ENCODE results near the gene GPC3. TPM values are rescaled to one million over a fixed set of nuclear protein-coding genes. Genes with fewer than 3 reads are reported as not detected.

The GPC3 gene
- total RNA-seq, 3 donors from 2014 or later = 0.46 to 0.82 (median 0.54) TPM

- H3K36me3 Mint-ChIP-seq (ENCODE audit: insufficient read depth) = no peaks in the 10 kb centered on the region
- no peak overlapping the region for H3K4me3 Mint-ChIP-seq
- no peaks in the 10 kb centered on the region for H3K4me1 Mint-ChIP-seq (ENCODE audit: low read depth)
- no peak for DNase-seq
- no peak for ATAC-seq
- H3K27me3 Mint-ChIP-seq (ENCODE audit: low read depth) = peaks cover 2% of the 10 kb centered on the region
- peaks cover 14% of the 10 kb centered on the region for H3K9me3 Mint-ChIP-seq
These were observed 375.3 kb downstream of the GPC3 start for GRCh38 chrX:133610056-133610455.

GRCh38 chrX:133609166-133609565, 376.2 kb downstream of the GPC3 start:
- no peaks in the 10 kb centered on the region for H3K36me3 Mint-ChIP-seq (ENCODE audit: insufficient read depth)
- H3K4me3 Mint-ChIP-seq = no peak overlapping the region
- H3K27me3 Mint-ChIP-seq (ENCODE audit: low read depth) = peaks cover 2% of the 10 kb centered on the region
- H3K9me3 Mint-ChIP-seq = peaks cover 6% of the 10 kb centered on the region
- ATAC-seq = no peak
- no peak for DNase-seq
- H3K4me1 Mint-ChIP-seq (ENCODE audit: low read depth) = no peaks in the 10 kb centered on the region

GRCh38 chrX:133608406-133608805, 377.0 kb downstream of the GPC3 start:
- H3K4me3 Mint-ChIP-seq = no peak overlapping the region
- no peak for ATAC-seq
- H3K9me3 Mint-ChIP-seq = no peaks in the 10 kb centered on the region
- no peaks in the 10 kb centered on the region for H3K36me3 Mint-ChIP-seq (ENCODE audit: insufficient read depth)
- H3K27me3 Mint-ChIP-seq (ENCODE audit: low read depth) = peaks cover 2% of the 10 kb centered on the region
- H3K4me1 Mint-ChIP-seq (ENCODE audit: low read depth) = no peaks in the 10 kb centered on the region
- no peak for DNase-seq

GRCh38 chrX:133607419-133608348, 377.7 kb downstream of the GPC3 start:
- Mint-ChIP-seq H3K27me3 (ENCODE audit: low read depth) (peaks cover 2% of the 10 kb centered on the region), H3K4me3 (no peak overlapping the region), H3K4me1 (ENCODE audit: low read depth) (no peaks in the 10 kb centered on the region), H3K36me3 (ENCODE audit: insufficient read depth) (no peaks in the 10 kb centered on the region), H3K9me3 (no peaks in the 10 kb centered on the region)
- DNase-seq (no peak), ATAC-seq (no peak)

- no peaks in the 10 kb centered on the region for H3K9me3 Mint-ChIP-seq
- no peaks in the 10 kb centered on the region for H3K4me1 Mint-ChIP-seq (ENCODE audit: low read depth)
- H3K27me3 Mint-ChIP-seq (ENCODE audit: low read depth) = peaks cover 2% of the 10 kb centered on the region
- DNase-seq (no peak), ATAC-seq (no peak)
- no peaks in the 10 kb centered on the region for H3K36me3 Mint-ChIP-seq (ENCODE audit: insufficient read depth)
- no peak overlapping the region for H3K4me3 Mint-ChIP-seq
These were observed 378.4 kb downstream of the GPC3 start for GRCh38 chrX:133606990-133607389.

- ATAC-seq = no peak
These were observed 380.6 kb downstream of the GPC3 start for GRCh38 chrX:133604801-133605200.

GRCh38 chrX:133602881-133603280, 382.5 kb downstream of the GPC3 start:
- Mint-ChIP-seq H3K27me3 (ENCODE audit: low read depth) (no peaks in the 10 kb centered on the region), H3K9me3 (no peaks in the 10 kb centered on the region), H3K4me1 (ENCODE audit: low read depth) (no peaks in the 10 kb centered on the region), H3K4me3 (no peak overlapping the region), H3K36me3 (ENCODE audit: insufficient read depth) (no peaks in the 10 kb centered on the region)
- no peak for DNase-seq
- no peak for ATAC-seq

More at GRCh38 chrX:133604801-133605200, 380.6 kb downstream of the GPC3 start:
- Mint-ChIP-seq H3K4me3 (no peak overlapping the region), H3K27me3 (ENCODE audit: low read depth) (no peaks in the 10 kb centered on the region), H3K36me3 (ENCODE audit: insufficient read depth) (no peaks in the 10 kb centered on the region), H3K4me1 (ENCODE audit: low read depth) (no peaks in the 10 kb centered on the region), H3K9me3 (no peaks in the 10 kb centered on the region)
- DNase-seq = no peak

GRCh38 chrX:133601116-133601515, 384.3 kb downstream of the GPC3 start:
- H3K36me3 Mint-ChIP-seq (ENCODE audit: insufficient read depth) = no peaks in the 10 kb centered on the region
- H3K9me3 Mint-ChIP-seq = no peaks in the 10 kb centered on the region
- ATAC-seq (no peak), DNase-seq (no peak)
- no peaks in the 10 kb centered on the region for H3K4me1 Mint-ChIP-seq (ENCODE audit: low read depth)
- H3K27me3 Mint-ChIP-seq (ENCODE audit: low read depth) = no peaks in the 10 kb centered on the region
- H3K4me3 Mint-ChIP-seq = no peak overlapping the region

GRCh38 chrX:133600536-133600935, 384.9 kb downstream of the GPC3 start:
- no peaks in the 10 kb centered on the region for H3K9me3 Mint-ChIP-seq

GRCh38 chrX:133598601-133599335, 386.6 kb downstream of the GPC3 start:
- ATAC-seq (no peak), DNase-seq (no peak)
- Mint-ChIP-seq H3K36me3 (ENCODE audit: insufficient read depth) (no peaks in the 10 kb centered on the region), H3K9me3 (no peaks in the 10 kb centered on the region), H3K4me1 (ENCODE audit: low read depth) (no peaks in the 10 kb centered on the region), H3K27me3 (ENCODE audit: low read depth) (no peaks in the 10 kb centered on the region), H3K4me3 (no peak overlapping the region)

More at GRCh38 chrX:133600536-133600935, 384.9 kb downstream of the GPC3 start:
- Mint-ChIP-seq H3K4me1 (ENCODE audit: low read depth) (no peaks in the 10 kb centered on the region), H3K4me3 (no peak overlapping the region), H3K27me3 (ENCODE audit: low read depth) (no peaks in the 10 kb centered on the region), H3K36me3 (ENCODE audit: insufficient read depth) (no peaks in the 10 kb centered on the region)
- DNase-seq = no peak
- ATAC-seq = no peak

- DNase-seq (no peak), ATAC-seq (no peak)
- no peaks in the 10 kb centered on the region for H3K4me1 Mint-ChIP-seq (ENCODE audit: low read depth)
- H3K9me3 Mint-ChIP-seq = no peaks in the 10 kb centered on the region
- H3K27me3 Mint-ChIP-seq (ENCODE audit: low read depth) = no peaks in the 10 kb centered on the region
- H3K4me3 Mint-ChIP-seq = no peak overlapping the region
- no peaks in the 10 kb centered on the region for H3K36me3 Mint-ChIP-seq (ENCODE audit: insufficient read depth)
These were observed 391.2 kb downstream of the GPC3 start for GRCh38 chrX:133594156-133594555.

- Mint-ChIP-seq H3K4me1 (ENCODE audit: low read depth) (no peaks in the 10 kb centered on the region), H3K27me3 (ENCODE audit: low read depth) (no peaks in the 10 kb centered on the region), H3K4me3 (no peak overlapping the region), H3K9me3 (no peaks in the 10 kb centered on the region), H3K36me3 (ENCODE audit: insufficient read depth) (no peaks in the 10 kb centered on the region)
- ATAC-seq (no peak), DNase-seq (no peak)
These were observed 391.9 kb downstream of the GPC3 start for GRCh38 chrX:133593531-133593930.

- no peak for DNase-seq
- H3K4me1 Mint-ChIP-seq (ENCODE audit: low read depth) = no peaks in the 10 kb centered on the region
- no peaks in the 10 kb centered on the region for H3K9me3 Mint-ChIP-seq
- no peaks in the 10 kb centered on the region for H3K27me3 Mint-ChIP-seq (ENCODE audit: low read depth)
- H3K36me3 Mint-ChIP-seq (ENCODE audit: insufficient read depth) = no peaks in the 10 kb centered on the region
- no peak for ATAC-seq
- no peak overlapping the region for H3K4me3 Mint-ChIP-seq
These were observed 394.5 kb downstream of the GPC3 start for GRCh38 chrX:133590703-133591505.

- Mint-ChIP-seq H3K36me3 (ENCODE audit: insufficient read depth) (no peaks in the 10 kb centered on the region), H3K9me3 (no peaks in the 10 kb centered on the region), H3K4me1 (ENCODE audit: low read depth) (no peaks in the 10 kb centered on the region), H3K27me3 (ENCODE audit: low read depth) (no peaks in the 10 kb centered on the region), H3K4me3 (no peak overlapping the region)
- ATAC-seq = no peak
- no peak for DNase-seq
These were observed 396.6 kb downstream of the GPC3 start for GRCh38 chrX:133588827-133589226.

Measured in activated T-cell treated with anti-CD3 and anti-CD28 coated beads, Interleukin-2, amount 50 U/mL, for 4 hours (primary cell).